Subcutaneous abdominal adipose tissue (tissue), 5 donors: ENCODE data around the gene SULT4A1.

Experiments used
- H3K27ac ChIP-seq: one replicate; pipeline ENCODE4 v1.7.0; 2013; ENCODE audit warnings: low read depth, mild to moderate bottlenecking, inconsistent platforms, low read length, moderate library complexity
- H3K27me3 ChIP-seq, 5 donors: one replicate each; pipeline ENCODE4 v1.7.0; 2013; ENCODE audit warnings: low read length in 5 of 5, inconsistent platforms in 1 of 5; ENCODE audit not compliant: control insufficient read depth in 5 of 5, insufficient read depth in 4 of 5
- H3K36me3 ChIP-seq, 5 donors: one replicate each; pipeline ENCODE4 v1.7.0; 2013; ENCODE audit warnings: low read length in 5 of 5; ENCODE audit not compliant: control insufficient read depth in 5 of 5, insufficient read depth in 5 of 5
- H3K4me1 ChIP-seq, 5 donors: one replicate each; pipeline ENCODE4 v1.7.0; 2013; ENCODE audit warnings: low read length in 5 of 5, mild to moderate bottlenecking in 3 of 5, moderate library complexity in 1 of 5; ENCODE audit not compliant: control insufficient read depth in 5 of 5, insufficient read depth in 5 of 5
- H3K4me3 ChIP-seq, 5 donors: one replicate each; pipeline ENCODE4 v1.7.0; 2013; ENCODE audit warnings: low read length in 5 of 5, low read depth in 1 of 5
- H3K9ac ChIP-seq, 5 donors: one replicate each; pipeline ENCODE4 v1.7.0; 2013; ENCODE audit warnings: low read length in 5 of 5, mild to moderate bottlenecking in 4 of 5, moderate library complexity in 3 of 5
- H3K9me3 ChIP-seq, 5 donors: one replicate each; pipeline ENCODE4 v1.7.0; 2013; ENCODE audit warnings: low read length in 5 of 5; ENCODE audit not compliant: control insufficient read depth in 5 of 5
- donor health status: healthy.
- donor health status: healthy.
- donor health status: healthy.
- donor health status: healthy.
- donor health status: healthy.

SULT4A1 gene

GRCh38 chr22:43867839-43868635, 5.7 kb upstream of the SULT4A1 start:
- H3K36me3 ChIP-seq = no peaks in the 10 kb centered on the region
- H3K9me3 ChIP-seq = peaks cover 0 to 6% (median 0%) of the 10 kb centered on the region in 5 donors
- peaks cover 0 to 18% (median 7%) of the 10 kb centered on the region in 5 donors for H3K27me3 ChIP-seq
- no peak overlapping the region for H3K4me3 ChIP-seq
- no peak overlapping the region for H3K27ac ChIP-seq
- H3K9ac ChIP-seq = no peak overlapping the region
- no peaks in the 10 kb centered on the region for H3K4me1 ChIP-seq

- H3K9me3 ChIP-seq = no peaks in the 10 kb centered on the region
- H3K9ac ChIP-seq = no peak overlapping the region
- no peaks in the 10 kb centered on the region for H3K36me3 ChIP-seq
- H3K27ac ChIP-seq = no peak overlapping the region
- peaks cover 0 to 3% (median 0%) of the 10 kb centered on the region in 5 donors for H3K4me1 ChIP-seq
- peak overlapping the region in 1 of 5 donors; percentile 26 for H3K4me3 ChIP-seq
- peaks cover 17 to 53% (median 45%) of the 10 kb centered on the region in 5 donors for H3K27me3 ChIP-seq
These were observed 529 bp upstream of the SULT4A1 start for GRCh38 chr22:43862882-43863202.

GRCh38 chr22:43861529-43861928, 784 bp downstream of the SULT4A1 start:
- H3K27ac ChIP-seq = no peak overlapping the region
- H3K9me3 ChIP-seq = peaks cover 0 to 7% (median 4%) of the 10 kb centered on the region in 5 donors
- H3K36me3 ChIP-seq = no peaks in the 10 kb centered on the region
- peaks cover 0 to 3% (median 0%) of the 10 kb centered on the region in 5 donors for H3K4me1 ChIP-seq
- H3K27me3 ChIP-seq = peaks cover 17 to 53% (median 45%) of the 10 kb centered on the region in 5 donors
- no peak overlapping the region for H3K4me3 ChIP-seq
- H3K9ac ChIP-seq = no peak overlapping the region

GRCh38 chr22:43860831-43861230, 1.5 kb downstream of the SULT4A1 start:
- Histone ChIP-seq H3K4me1 (peaks cover 0 to 3% (median 0%) of the 10 kb centered on the region in 5 donors), H3K36me3 (no peaks in the 10 kb centered on the region), H3K27me3 (peaks cover 17 to 52% (median 45%) of the 10 kb centered on the region in 5 donors), H3K9ac (no peak overlapping the region), H3K9me3 (peaks cover 0 to 11% (median 8%) of the 10 kb centered on the region in 5 donors), H3K27ac (no peak overlapping the region), H3K4me3 (no peak overlapping the region)

- Histone ChIP-seq H3K36me3 (no peaks in the 10 kb centered on the region), H3K4me1 (peaks cover 0 to 3% (median 0%) of the 10 kb centered on the region in 5 donors), H3K27ac (no peak overlapping the region), H3K27me3 (peaks cover 17 to 48% (median 45%) of the 10 kb centered on the region in 5 donors), H3K9me3 (peaks cover 0 to 11% (median 8%) of the 10 kb centered on the region in 5 donors), H3K9ac (no peak overlapping the region), H3K4me3 (no peak overlapping the region)
These were observed 2.2 kb downstream of the SULT4A1 start for GRCh38 chr22:43860126-43860525.

GRCh38 chr22:43859621-43860020, 2.7 kb downstream of the SULT4A1 start:
- H3K4me1 ChIP-seq = peaks cover 0 to 3% (median 0%) of the 10 kb centered on the region in 5 donors
- no peak overlapping the region for H3K27ac ChIP-seq

GRCh38 chr22:43859176-43859575, 3.1 kb downstream of the SULT4A1 start:
- Histone ChIP-seq H3K36me3 (no peaks in the 10 kb centered on the region), H3K9me3 (peaks cover 0 to 11% (median 8%) of the 10 kb centered on the region in 5 donors), H3K9ac (no peak overlapping the region), H3K4me1 (peaks cover 0 to 3% (median 0%) of the 10 kb centered on the region in 5 donors), H3K4me3 (no peak overlapping the region), H3K27me3 (peaks cover 17 to 49% (median 42%) of the 10 kb centered on the region in 5 donors), H3K27ac (no peak overlapping the region)

More at GRCh38 chr22:43859621-43860020, 2.7 kb downstream of the SULT4A1 start:
- Histone ChIP-seq H3K9ac (no peak overlapping the region), H3K36me3 (no peaks in the 10 kb centered on the region), H3K9me3 (peaks cover 0 to 11% (median 8%) of the 10 kb centered on the region in 5 donors), H3K4me3 (no peak overlapping the region), H3K27me3 (peaks cover 17 to 46% (median 43%) of the 10 kb centered on the region in 5 donors)

- H3K27me3 ChIP-seq = peaks cover 17 to 41% (median 36%) of the 10 kb centered on the region in 5 donors
These were observed 4.0 kb downstream of the SULT4A1 start for GRCh38 chr22:43858156-43858895.

GRCh38 chr22:43857367-43857766, 4.9 kb downstream of the SULT4A1 start:
- Histone ChIP-seq H3K4me3 (no peak overlapping the region), H3K4me1 (peaks cover 0 to 5% (median 3%) of the 10 kb centered on the region in 5 donors), H3K27me3 (peaks cover 12 to 37% (median 33%) of the 10 kb centered on the region in 5 donors), H3K27ac (no peak overlapping the region), H3K9ac (no peak overlapping the region), H3K9me3 (peaks cover 0 to 11% (median 8%) of the 10 kb centered on the region in 5 donors), H3K36me3 (no peaks in the 10 kb centered on the region)

More at GRCh38 chr22:43858156-43858895, 4.0 kb downstream of the SULT4A1 start:
- Histone ChIP-seq H3K9ac (no peak overlapping the region), H3K36me3 (no peaks in the 10 kb centered on the region), H3K9me3 (peaks cover 0 to 11% (median 8%) of the 10 kb centered on the region in 5 donors), H3K4me3 (no peak overlapping the region), H3K4me1 (peaks cover 0 to 5% (median 0%) of the 10 kb centered on the region in 5 donors), H3K27ac (no peak overlapping the region)
